HL-60 (cell line): ENCODE results near the gene LRRC66.

Experiments
- GABPA ChIP-seq: IDR thresholded peaks from 2 replicates; pipeline ENCODE4 v1.6.1; 2012; ENCODE audit warnings: low read depth
- TF ChIP-seq, protein P1 (sequence below): IDR thresholded peaks from 2 replicates; pipeline ENCODE4 v1.6.1; 2012; ENCODE audit warnings: low read depth; ENCODE audit not compliant: insufficient replicate concordance

GRCh38 chr4:51965862-51966261 is 54.3 kb downstream of the LRRC66 start:
- no peak for TF ChIP-seq GABPA
- TF ChIP-seq, protein P1, sequence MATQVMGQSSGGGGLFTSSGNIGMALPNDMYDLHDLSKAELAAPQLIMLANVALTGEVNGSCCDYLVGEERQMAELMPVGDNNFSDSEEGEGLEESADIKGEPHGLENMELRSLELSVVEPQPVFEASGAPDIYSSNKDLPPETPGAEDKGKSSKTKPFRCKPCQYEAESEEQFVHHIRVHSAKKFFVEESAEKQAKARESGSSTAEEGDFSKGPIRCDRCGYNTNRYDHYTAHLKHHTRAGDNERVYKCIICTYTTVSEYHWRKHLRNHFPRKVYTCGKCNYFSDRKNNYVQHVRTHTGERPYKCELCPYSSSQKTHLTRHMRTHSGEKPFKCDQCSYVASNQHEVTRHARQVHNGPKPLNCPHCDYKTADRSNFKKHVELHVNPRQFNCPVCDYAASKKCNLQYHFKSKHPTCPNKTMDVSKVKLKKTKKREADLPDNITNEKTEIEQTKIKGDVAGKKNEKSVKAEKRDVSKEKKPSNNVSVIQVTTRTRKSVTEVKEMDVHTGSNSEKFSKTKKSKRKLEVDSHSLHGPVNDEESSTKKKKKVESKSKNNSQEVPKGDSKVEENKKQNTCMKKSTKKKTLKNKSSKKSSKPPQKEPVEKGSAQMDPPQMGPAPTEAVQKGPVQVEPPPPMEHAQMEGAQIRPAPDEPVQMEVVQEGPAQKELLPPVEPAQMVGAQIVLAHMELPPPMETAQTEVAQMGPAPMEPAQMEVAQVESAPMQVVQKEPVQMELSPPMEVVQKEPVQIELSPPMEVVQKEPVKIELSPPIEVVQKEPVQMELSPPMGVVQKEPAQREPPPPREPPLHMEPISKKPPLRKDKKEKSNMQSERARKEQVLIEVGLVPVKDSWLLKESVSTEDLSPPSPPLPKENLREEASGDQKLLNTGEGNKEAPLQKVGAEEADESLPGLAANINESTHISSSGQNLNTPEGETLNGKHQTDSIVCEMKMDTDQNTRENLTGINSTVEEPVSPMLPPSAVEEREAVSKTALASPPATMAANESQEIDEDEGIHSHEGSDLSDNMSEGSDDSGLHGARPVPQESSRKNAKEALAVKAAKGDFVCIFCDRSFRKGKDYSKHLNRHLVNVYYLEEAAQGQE: no peak
